Testis (tissue), 3 donors: ENCODE results near the gene LCN10. TPM values are rescaled to one million over a fixed set of nuclear protein-coding genes. Genes with fewer than 3 reads are reported as not detected.
"Not testable (repeated sequence)": the region's sequence is repeated elsewhere in the genome, so short reads cannot be mapped to it uniquely, and the experiment has no call there.

ENCODE experiments used
- DNase-seq: peaks from one replicate; pipeline ENCODE4 v3.0.0-alpha.2; 2019
- H3K27ac ChIP-seq, 2 donors: fragments of 200-600 bp; sonication (generic); one replicate each; pipeline ENCODE4 v1.5.1; 2019
- H3K27me3 ChIP-seq: fragments of 200-600 bp; sonication (generic); one replicate; pipeline ENCODE4 v1.5.1; 2019
- H3K36me3 ChIP-seq: fragments of 200-600 bp; sonication (generic); one replicate; pipeline ENCODE4 v1.5.1; 2017; ENCODE audit warnings: low read depth; ENCODE audit errors: missing control alignments
- H3K4me1 ChIP-seq: fragments of 200-600 bp; sonication (generic); one replicate; pipeline ENCODE4 v1.5.1; 2019
- H3K4me3 ChIP-seq, 2 donors: fragments of 200-600 bp; sonication (generic); one replicate each; pipeline ENCODE4 v1.5.1; 2017 to 2019
- H3K9me3 ChIP-seq: fragments of 200-600 bp; sonication (generic); one replicate; pipeline ENCODE4 v1.5.1; 2017
- POLR2A ChIP-seq: fragments of 450-650 bp; IDR thresholded peaks from one replicate; pipeline ENCODE4 v1.6.1; 2017; ENCODE audit warnings: antibody characterized with exemption, mild to moderate bottlenecking, moderate library complexity
- WGBS, 2 donors: methylation state at CpG; one replicate each; pipeline ENCODE4 v1.1.5; 2018; 5-methylcytosine and 5-hydroxymethylcytosine counted together
- intact Hi-C: fragments of 100-400 bp; cut with DNase I; formaldehyde crosslinking; loops from one replicate; pipeline ENCODE4 v1.15.1; 2023; ENCODE audit warnings: low total_unique reads
- polyA plus RNA-seq: library from polyadenylated mRNA; stranded (reverse); fragments of 350-450 nt; fragmentation: Illumina TruSeq; extraction: RNeasy Lipid Tissue Mini Kit (QIAGEN cat#74804); gene quantifications from one replicate; pipeline ENCODE4 v1.2.3, GENCODE V29; 2014; ENCODE audit warnings: low read depth, low replicate concordance; ENCODE audit not compliant: insufficient read depth
- total RNA-seq, 2 donors: library from RNA; depleted of rRNA; stranded (reverse); fragments of >200 nt; gene quantifications; one replicate each; pipeline ENCODE4 v1.2.3, GENCODE V29; 2016
- TF ChIP-seq, protein P1 (sequence below), 3 experiments: fragments of 450-650 bp in 2 of 3; fragments of 200-600 bp in 1 of 3; sonication (generic) in 1 of 3; IDR thresholded peaks; one replicate each; pipeline ENCODE4 v1.5.1; 2016 to 2019; ENCODE audit warnings: antibody characterized with exemption in 3 of 3, mild to moderate bottlenecking in 2 of 3, moderate library complexity in 1 of 3

LCN10 gene
- total and polyA plus RNA-seq, 3 donors from 2014 or later, result 8.3 to 11.7 (median 8.7) TPM

- TF ChIP-seq POLR2A, result no peak
- TF ChIP-seq, protein P1, sequence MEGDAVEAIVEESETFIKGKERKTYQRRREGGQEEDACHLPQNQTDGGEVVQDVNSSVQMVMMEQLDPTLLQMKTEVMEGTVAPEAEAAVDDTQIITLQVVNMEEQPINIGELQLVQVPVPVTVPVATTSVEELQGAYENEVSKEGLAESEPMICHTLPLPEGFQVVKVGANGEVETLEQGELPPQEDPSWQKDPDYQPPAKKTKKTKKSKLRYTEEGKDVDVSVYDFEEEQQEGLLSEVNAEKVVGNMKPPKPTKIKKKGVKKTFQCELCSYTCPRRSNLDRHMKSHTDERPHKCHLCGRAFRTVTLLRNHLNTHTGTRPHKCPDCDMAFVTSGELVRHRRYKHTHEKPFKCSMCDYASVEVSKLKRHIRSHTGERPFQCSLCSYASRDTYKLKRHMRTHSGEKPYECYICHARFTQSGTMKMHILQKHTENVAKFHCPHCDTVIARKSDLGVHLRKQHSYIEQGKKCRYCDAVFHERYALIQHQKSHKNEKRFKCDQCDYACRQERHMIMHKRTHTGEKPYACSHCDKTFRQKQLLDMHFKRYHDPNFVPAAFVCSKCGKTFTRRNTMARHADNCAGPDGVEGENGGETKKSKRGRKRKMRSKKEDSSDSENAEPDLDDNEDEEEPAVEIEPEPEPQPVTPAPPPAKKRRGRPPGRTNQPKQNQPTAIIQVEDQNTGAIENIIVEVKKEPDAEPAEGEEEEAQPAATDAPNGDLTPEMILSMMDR (IDR thresholded peaks at IDR 0.05), result no peak
- peak within 1 kb of the TSS; percentile 24 to 61 for H3K27ac ChIP-seq
- WGBS, 2 donors, result 1 to 2% methylated on average over 17 to 45 of the region's 119 CpGs
Observed at GRCh38 chr9:136711751-136712689, 30.7 kb downstream of the LCN10 start, which contains the start of gene DIPK1B. DIPK1B (plus strand) TSS chr9:136712572; CDS start chr9:136712666, 94 bp downstream.

DNA sequence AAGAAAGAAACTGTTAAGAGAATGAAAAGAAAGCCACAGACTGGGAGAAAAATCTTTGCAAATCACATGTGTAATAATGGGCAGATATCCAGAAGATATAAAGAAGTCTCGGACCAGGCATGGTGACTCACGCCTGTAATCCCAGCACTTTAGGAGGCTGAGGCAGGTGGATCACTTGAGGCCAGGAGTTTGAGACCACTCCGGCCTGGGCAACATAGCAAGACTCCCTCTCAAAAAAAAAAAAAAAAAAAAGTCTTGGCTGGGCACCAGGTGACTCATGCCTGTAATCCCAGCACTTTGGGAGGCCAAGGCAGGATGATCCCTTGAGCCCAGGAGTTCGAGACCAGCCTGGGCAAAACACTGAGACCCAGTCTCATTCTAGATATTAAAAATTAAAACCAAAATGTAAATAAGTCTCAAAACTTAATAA is 31.5 kb downstream of the LCN10 start:
- H3K27ac ChIP-seq, DNase-seq, H3K36me3 ChIP-seq, H3K9me3 ChIP-seq, intact Hi-C loops, H3K27me3 ChIP-seq: not testable (repeated sequence)
- peak overlapping the region in 1 of 2 donors; percentile 61 for H3K4me3 ChIP-seq
- H3K4me1 ChIP-seq, result peaks cover 20% of the 10 kb centered on the region
- 55 to 57% methylated on average over 4 of the region's 4 CpGs for WGBS, 2 donors

More at GRCh38 chr9:136711751-136712689, 30.7 kb downstream of the LCN10 start, which contains the start of gene DIPK1B:
- H3K4me3 ChIP-seq, result peak within 1 kb of the TSS; percentile 59 to 70
- H3K36me3 ChIP-seq, result no peaks in the 10 kb centered on the region
- DNase-seq, result peak; percentile 61
- peaks cover 20% of the 10 kb centered on the region for H3K4me1 ChIP-seq
- no peaks in the 10 kb centered on the region for H3K9me3 ChIP-seq
- intact Hi-C loops, result no loop called here
- no peaks in the 10 kb centered on the region for H3K27me3 ChIP-seq

DNA sequence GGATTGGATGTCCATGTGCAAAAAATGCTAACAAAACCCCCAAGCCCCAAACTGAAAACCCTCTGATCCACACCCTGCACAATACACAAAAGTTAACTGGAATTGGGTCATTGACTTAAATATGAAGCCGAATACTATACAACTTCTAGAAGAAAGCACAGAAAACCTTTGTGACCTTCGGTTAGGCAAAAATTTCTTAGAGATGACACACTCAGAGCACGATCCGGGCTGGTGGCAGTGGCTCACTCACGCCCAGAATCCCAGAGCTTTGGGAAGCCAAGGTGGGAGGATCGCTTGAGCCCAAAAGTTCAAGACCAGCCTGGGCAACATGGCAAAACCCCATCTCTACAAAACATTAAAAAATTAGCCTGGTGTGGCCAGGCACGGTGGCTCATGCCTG is 32.2 kb downstream of the LCN10 start:
- Histone ChIP-seq H3K36me3 (no peaks in the 10 kb centered on the region), H3K4me3 (no peak overlapping the region), H3K4me1 (peaks cover 20% of the 10 kb centered on the region), H3K27ac (no peak overlapping the region), H3K27me3 (no peaks in the 10 kb centered on the region), H3K9me3 (no peaks in the 10 kb centered on the region)
- no peak for DNase-seq
- intact Hi-C loops, result no loop called here
- TF ChIP-seq, protein P1 (IDR thresholded peaks at IDR 0.05), result no peak
- no peak for TF ChIP-seq POLR2A
- 90 to 92% methylated on average over 7 of the region's 7 CpGs for WGBS, 2 donors

- TF ChIP-seq, protein P1 (IDR thresholded peaks at IDR 0.05), result no peak
- TF ChIP-seq POLR2A, result no peak
- Histone ChIP-seq H3K36me3 (no peaks in the 10 kb centered on the region), H3K4me1 (peaks cover 20% of the 10 kb centered on the region), H3K27ac (no peak overlapping the region), H3K9me3 (no peaks in the 10 kb centered on the region), H3K27me3 (no peaks in the 10 kb centered on the region), H3K4me3 (no peak overlapping the region)
- DNase-seq, result no peak
- intact Hi-C loops, result no loop called here
- WGBS, 2 donors, result 91 to 100% methylated on average over 3 to 24 of the region's 24 CpGs
Observed at GRCh38 chr9:136709454-136710109, 33.2 kb downstream of the LCN10 start.

GRCh38 chr9:136707849-136708517 is 34.8 kb downstream of the LCN10 start:
- no peak for TF ChIP-seq POLR2A
- TF ChIP-seq, protein P1 (IDR thresholded peaks at IDR 0.05), result no peak
- no peaks in the 10 kb centered on the region for H3K27me3 ChIP-seq
- H3K4me1 ChIP-seq, result peaks cover 11% of the 10 kb centered on the region
- no peak overlapping the region for H3K27ac ChIP-seq
- DNase-seq, result no peak
- WGBS, 2 donors, result 83% methylated on average over 22 of the region's 22 CpGs
- no peak overlapping the region for H3K4me3 ChIP-seq
- H3K9me3 ChIP-seq, result no peaks in the 10 kb centered on the region
- no peaks in the 10 kb centered on the region for H3K36me3 ChIP-seq
- intact Hi-C loops, result no loop called here
